Glutamatergic neuron (in vitro differentiated cells): ENCODE measurements around the gene PITX1. TPM values are rescaled to one million over a fixed set of nuclear protein-coding genes. Genes with fewer than 3 reads are reported as not detected.

ENCODE experiments used
- DNase-seq: peaks from one replicate; pipeline ENCODE4 v3.0.0; 2022
- H3K27ac Mint-ChIP-seq: one replicate; pipeline ENCODE4 v1.8.0; 2020; ENCODE audit warnings: mild to moderate bottlenecking, mixed read lengths, inconsistent platforms; ENCODE audit not compliant: unreplicated experiment
- H3K27me3 Mint-ChIP-seq: one replicate; pipeline ENCODE4 v1.8.0; 2020; ENCODE audit warnings: mild to moderate bottlenecking, moderate library complexity, mixed read lengths, inconsistent platforms; ENCODE audit not compliant: unreplicated experiment
- H3K36me3 Mint-ChIP-seq: one replicate; pipeline ENCODE4 v1.8.0; 2020; ENCODE audit warnings: mild to moderate bottlenecking, mixed read lengths, inconsistent platforms; ENCODE audit not compliant: unreplicated experiment
- H3K4me1 Mint-ChIP-seq: one replicate; pipeline ENCODE4 v1.8.0; 2020; ENCODE audit warnings: mild to moderate bottlenecking, low read depth, mixed read lengths, inconsistent platforms; ENCODE audit not compliant: unreplicated experiment
- H3K4me3 Mint-ChIP-seq: one replicate; pipeline ENCODE4 v1.8.0; 2020; ENCODE audit warnings: mild to moderate bottlenecking, mixed read lengths, inconsistent platforms; ENCODE audit not compliant: unreplicated experiment
- H3K9me3 Mint-ChIP-seq: one replicate; pipeline ENCODE4 v1.8.0; 2020; ENCODE audit warnings: mild to moderate bottlenecking, moderate library complexity, mixed read lengths, inconsistent platforms; ENCODE audit not compliant: unreplicated experiment
- CTCF ChIP-seq: fragments of 200-600 bp; sonication (generic); IDR thresholded peaks from one replicate; pipeline ENCODE4 v1.5.0; 2021; ENCODE audit not compliant: partially characterized antibody, unreplicated experiment
- total RNA-seq: library from RNA; stranded (reverse); fragmentation: NEBNext Ultra II Directional; extraction: Animal tissue kit (Norgen Biotek cat#: 25700); gene quantifications from one replicate; pipeline ENCODE4 v1.2.1, GENCODE V29; 2021; ENCODE audit not compliant: unreplicated experiment

Gene PITX1
- total RNA-seq, 1 donor from 2014 or later = 0.76 TPM

GRCh38 chr5:135010502-135011354 lies 23.3 kb downstream of the PITX1 start:
- peaks cover 1% of the 10 kb centered on the region for H3K9me3 Mint-ChIP-seq
- no peak overlapping the region for H3K27ac Mint-ChIP-seq
- peaks cover 5% of the 10 kb centered on the region for H3K27me3 Mint-ChIP-seq
- no peak for DNase-seq
- peaks cover 5% of the 10 kb centered on the region for H3K36me3 Mint-ChIP-seq
- H3K4me3 Mint-ChIP-seq = no peak overlapping the region
- peaks cover 9% of the 10 kb centered on the region for H3K4me1 Mint-ChIP-seq
- no peak for TF ChIP-seq CTCF

GRCh38 chr5:135009736-135010501 lies 24.1 kb downstream of the PITX1 start:
- no peak for DNase-seq
- Mint-ChIP-seq H3K9me3 (peaks cover 1% of the 10 kb centered on the region), H3K27me3 (peaks cover 7% of the 10 kb centered on the region), H3K4me1 (peaks cover 9% of the 10 kb centered on the region), H3K36me3 (peaks cover 5% of the 10 kb centered on the region), H3K27ac (no peak overlapping the region), H3K4me3 (no peak overlapping the region)
- no peak for TF ChIP-seq CTCF

GRCh38 chr5:135008981-135009735 lies 24.9 kb downstream of the PITX1 start:
- DNase-seq = no peak
- TF ChIP-seq CTCF = no peak
- peaks cover 1% of the 10 kb centered on the region for H3K9me3 Mint-ChIP-seq
- peaks cover 4% of the 10 kb centered on the region for H3K4me1 Mint-ChIP-seq
- no peak overlapping the region for H3K27ac Mint-ChIP-seq
- peaks cover 6% of the 10 kb centered on the region for H3K27me3 Mint-ChIP-seq
- H3K36me3 Mint-ChIP-seq = peaks cover 5% of the 10 kb centered on the region
- no peak overlapping the region for H3K4me3 Mint-ChIP-seq

- H3K36me3 Mint-ChIP-seq = peaks cover 5% of the 10 kb centered on the region
- no peak overlapping the region for H3K27ac Mint-ChIP-seq
- DNase-seq = no peak
- TF ChIP-seq CTCF = no peak
- no peak overlapping the region for H3K4me3 Mint-ChIP-seq
- peaks cover 2% of the 10 kb centered on the region for H3K4me1 Mint-ChIP-seq
- peaks cover 5% of the 10 kb centered on the region for H3K27me3 Mint-ChIP-seq
- H3K9me3 Mint-ChIP-seq = peaks cover 1% of the 10 kb centered on the region
These were observed 25.5 kb downstream of the PITX1 start for GRCh38 chr5:135008556-135008955.
